Activated gamma-delta T cell treated with Interleukin-2 at 50 U/mL for 16 hours (primary cell): ENCODE measurements around the gene FHOD3.

Experiments used
- DNase-seq: peaks from one replicate; pipeline ENCODE4 v3.0.0-alpha.2; 2020

FHOD3 gene

DNA sequence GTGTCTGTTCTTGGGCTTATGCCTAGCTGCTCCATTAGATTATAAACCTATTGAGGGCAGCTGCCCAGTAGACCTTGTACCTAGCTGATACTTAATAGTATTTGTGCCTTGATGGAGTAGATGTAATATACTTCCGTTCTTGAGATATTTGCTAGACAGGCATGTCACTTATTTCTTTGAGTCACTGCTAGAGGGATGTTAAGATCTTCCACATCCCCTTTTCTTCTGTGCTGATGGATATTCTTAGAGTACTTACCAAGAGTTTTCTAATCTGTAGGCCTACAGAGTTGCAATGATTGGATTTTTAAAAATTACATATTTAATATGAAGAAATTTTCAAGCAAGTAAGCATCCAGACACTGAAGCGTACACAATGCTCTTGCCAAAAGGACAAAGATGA is 304.6 kb downstream of the FHOD3 start:
- DNase-seq: no peak

DNA sequence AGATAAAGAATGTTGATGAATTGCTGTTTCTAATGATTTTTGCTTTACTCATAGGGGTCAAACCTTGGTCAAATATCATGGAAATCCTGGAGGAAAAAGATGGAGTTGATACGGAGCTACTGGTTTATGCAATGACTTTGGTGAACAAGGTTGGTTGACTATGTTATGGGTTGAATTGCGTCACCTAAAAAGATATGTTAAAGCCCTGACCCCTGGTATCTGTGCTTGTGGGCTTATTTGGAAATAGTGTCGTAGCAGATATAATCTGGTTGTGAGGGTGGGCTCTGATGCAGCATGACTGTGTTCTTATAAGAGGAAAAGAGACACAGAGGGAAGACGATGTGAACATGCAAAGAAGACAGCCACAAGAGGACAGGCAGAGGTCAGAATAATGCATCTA is 305.1 kb downstream of the FHOD3 start:
- DNase-seq: no peak

DNA sequence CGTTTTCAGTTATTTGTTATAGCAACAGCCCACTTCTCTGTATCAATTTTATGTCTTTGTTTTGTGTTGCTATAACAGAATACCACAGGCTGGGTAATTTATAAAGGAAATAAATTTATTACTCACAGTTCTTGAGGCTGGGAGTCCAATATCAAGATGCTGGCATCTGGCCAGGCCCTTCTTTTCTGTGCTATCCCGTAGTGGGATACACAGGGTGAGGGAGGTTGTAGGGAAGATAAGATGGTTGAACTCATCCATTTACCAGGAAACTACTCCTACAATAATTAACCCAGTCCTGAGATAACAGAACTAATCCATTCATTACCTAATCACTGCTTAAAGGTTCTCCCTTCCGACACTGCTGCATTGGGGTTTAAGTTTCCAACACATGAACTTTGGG is 310.6 kb downstream of the FHOD3 start:
- no peak for DNase-seq

DNA sequence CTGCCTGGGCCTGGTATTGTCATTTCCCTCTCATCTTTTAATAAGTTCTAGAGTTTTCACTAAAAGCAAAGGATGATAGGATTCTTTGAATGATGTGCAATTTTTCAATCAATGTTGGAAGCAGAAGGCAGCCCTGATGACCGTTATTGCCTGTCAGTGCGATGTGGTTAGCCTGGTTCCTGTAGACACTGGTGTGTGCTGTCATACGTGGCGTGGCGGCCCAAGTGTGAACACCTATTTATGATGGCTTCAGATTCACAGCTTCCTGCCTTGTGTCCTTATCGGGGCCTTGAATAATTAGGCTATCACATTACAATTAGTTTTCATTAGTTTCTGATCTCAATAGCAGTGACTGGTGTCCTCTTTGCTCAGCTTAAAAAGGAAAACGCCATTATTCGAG is 312.7 kb downstream of the FHOD3 start:
- no peak for DNase-seq

DNA sequence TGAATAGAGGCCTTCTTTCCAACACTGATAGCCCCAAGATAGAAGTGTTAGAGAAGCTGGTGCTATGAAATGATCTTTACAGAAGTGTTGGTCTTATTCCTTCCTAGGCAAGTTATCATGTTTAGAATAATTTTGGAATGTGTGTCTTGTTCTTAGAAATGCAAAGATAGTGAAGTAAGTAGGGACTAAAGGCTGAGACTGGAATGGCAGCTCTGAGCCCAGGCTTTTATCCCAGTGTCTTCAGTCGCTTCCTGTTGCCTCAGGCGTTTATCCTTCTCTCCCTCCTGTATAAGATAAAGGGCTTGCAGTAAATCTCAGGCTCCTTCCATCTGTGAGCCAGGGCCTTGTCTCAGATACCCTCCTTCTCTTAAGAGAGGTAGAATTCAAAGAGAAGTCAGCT is 313.1 kb downstream of the FHOD3 start:
- no peak for DNase-seq

- DNase-seq: no peak
Measured at GRCh38 chr18:36613069-36613468, 315.6 kb downstream of the FHOD3 start.

DNA sequence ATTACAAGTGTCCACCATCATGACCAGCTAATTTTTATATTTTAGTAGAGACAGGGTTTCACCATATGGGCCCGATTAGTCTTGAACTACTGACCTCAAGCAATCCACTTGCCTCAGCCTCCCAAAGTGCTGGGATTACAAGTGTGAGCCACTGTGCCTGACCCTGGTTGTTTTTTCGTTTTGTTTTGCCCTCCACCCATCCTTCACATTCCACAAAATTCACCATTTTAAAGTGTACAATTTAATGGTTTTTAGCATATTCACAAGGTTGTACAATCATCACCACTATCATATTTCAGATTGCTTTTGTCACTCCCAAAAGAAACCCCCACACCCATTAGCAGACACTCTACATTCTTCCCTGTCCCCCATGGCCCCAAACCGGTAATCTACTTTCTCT is 316.3 kb downstream of the FHOD3 start:
- DNase-seq: no peak

DNA sequence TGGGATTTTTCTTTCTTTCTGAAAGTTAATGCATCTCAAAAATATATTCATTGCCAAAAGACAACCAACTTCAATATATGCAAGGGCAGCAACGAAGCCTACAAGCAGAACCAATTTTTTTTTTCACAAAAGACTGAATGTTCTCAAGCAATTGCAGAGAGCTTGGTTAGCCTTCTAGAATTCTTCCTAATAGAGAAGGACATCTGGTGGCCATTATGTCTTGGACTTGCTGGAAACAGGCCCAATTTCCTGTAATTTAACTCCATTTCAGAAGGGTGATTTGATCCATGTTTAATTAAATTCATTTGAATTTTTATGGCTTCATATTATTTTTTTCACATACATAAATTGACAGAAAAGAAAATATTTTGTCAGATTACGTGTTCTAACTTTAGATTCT is 323.3 kb downstream of the FHOD3 start:
- no peak for DNase-seq

DNA sequence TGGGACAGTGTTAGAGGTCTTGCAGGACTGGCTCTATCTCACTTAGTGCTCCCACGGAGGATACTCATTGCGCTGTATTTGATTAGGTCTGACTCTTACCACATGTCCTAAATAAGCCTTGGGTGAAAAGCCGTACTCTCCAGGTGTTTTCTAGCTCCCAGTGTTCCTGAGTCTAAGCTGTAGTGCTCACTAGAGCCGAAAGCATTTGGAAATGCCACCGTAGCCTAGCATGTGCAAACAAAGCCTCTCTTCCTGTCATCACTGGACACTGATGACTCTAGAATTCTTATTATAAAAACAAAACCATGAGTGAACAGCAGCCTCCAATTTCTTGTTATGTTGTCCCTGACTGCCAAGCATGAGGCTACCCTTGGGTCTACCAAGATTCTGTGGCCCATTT is 325.1 kb downstream of the FHOD3 start:
- DNase-seq: no peak

DNA sequence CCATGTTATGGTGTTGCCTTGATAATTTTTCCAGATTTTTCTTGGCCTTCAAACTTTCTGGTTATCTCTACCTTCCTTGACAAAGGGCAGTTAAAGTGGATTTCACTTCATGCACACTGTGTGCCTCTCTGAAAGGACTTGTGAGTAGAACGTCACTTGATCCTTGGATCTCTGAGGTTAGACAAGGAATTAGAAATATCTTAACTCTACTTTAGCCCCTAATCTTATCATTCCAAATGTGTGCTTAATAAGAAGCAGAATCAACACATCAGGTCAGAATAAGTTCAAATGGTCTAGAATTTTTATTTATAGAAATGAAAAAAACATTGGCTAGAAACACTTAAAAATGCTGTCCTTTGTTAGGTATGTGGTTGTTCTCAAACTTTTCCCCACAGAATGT is 325.6 kb downstream of the FHOD3 start:
- DNase-seq: no peak

DNA sequence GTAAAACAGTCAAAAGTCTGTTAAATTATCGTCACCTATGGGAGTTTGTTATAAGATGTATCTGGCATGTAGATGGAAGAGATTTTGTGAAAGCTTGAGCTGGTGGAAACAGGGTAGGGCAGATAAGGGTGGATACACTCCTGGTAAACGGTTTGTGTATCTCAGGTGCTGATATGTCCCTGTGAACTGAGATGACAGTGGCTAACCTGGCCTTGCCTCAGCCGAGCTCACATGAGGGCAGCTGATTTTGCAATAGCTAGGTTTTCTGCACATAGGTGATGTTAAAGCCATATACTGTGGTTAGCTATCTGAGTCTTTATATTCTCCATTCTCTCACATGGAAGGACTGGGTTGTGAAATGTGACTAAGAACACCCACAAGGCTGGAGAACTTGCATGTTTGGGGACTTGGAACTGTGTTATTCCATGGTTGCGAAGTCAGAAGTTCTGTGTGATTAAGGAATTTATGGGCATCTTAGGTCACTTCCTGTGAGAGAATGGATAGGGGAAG is 326.2 kb downstream of the FHOD3 start:
- DNase-seq: no peak

- DNase-seq: no peak
Measured at GRCh38 chr18:36624451-36625167, 327.1 kb downstream of the FHOD3 start.

GRCh38 chr18:36625386-36625785 is 327.9 kb downstream of the FHOD3 start:
- no peak for DNase-seq

DNA sequence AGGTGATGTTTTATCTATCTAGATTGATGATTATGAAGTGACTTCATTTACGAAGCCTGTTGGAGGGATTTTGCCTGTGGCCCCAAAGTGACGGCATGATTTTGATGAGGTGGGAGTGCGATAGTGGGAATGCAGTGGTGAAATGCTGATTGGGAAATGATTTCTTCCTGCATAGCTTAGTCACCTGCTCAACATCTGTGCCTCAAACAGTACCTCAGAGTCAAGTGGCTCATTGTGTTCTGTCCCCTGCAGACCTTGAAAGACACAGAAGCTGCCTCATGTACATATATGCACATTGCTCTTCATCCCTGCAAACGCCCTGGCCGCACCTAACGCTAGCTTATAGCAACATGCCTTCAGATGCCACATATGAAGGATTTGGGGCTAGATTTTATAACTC is 330.1 kb downstream of the FHOD3 start:
- DNase-seq: no peak

GRCh38 chr18:36628435-36629137 is 331.1 kb downstream of the FHOD3 start:
- DNase-seq: no peak

- no peak for DNase-seq
Measured at GRCh38 chr18:36629138-36629530, 331.6 kb downstream of the FHOD3 start.

DNA sequence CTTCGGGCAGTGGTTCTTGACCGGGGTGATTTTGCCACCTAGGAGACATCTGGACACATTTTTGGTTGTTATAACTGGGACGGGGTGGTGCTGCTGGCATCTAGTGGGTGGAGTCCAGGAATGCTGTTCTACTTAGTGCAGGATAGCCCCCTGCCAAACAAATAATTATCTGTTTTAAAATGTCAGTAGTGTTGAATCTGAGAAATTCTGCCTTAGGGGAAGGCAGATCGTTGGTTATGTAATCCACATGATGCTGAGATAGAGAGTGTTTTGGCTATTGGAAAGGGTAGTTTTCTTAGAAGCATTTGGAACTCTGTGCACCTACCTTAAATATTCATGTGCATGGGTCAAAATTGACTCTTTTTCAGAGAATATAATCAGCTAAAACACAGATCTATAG is 332.3 kb downstream of the FHOD3 start:
- DNase-seq: no peak

DNA sequence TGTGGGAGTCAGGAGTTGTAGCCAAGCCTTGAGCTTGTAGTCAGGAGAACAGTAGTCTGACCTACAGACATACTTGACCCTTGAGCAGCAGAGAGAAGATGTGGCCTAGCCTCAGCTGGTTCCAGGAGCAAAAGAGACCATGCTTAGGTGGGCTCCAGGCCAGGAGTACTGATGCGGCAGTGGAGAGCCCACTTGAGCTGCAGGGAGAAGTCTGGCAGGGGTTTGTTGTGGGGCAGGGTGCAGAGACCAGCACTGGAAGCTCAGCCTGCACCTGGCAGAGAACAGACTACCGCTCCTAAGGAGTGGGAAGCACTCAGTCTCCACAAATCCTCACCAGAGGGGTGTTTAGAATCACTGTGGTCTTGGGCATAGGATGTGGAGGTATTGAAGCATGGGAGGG is 333.4 kb downstream of the FHOD3 start:
- DNase-seq: no peak

GRCh38 chr18:36633961-36634412 is 336.5 kb downstream of the FHOD3 start:
- DNase-seq: no peak

DNA sequence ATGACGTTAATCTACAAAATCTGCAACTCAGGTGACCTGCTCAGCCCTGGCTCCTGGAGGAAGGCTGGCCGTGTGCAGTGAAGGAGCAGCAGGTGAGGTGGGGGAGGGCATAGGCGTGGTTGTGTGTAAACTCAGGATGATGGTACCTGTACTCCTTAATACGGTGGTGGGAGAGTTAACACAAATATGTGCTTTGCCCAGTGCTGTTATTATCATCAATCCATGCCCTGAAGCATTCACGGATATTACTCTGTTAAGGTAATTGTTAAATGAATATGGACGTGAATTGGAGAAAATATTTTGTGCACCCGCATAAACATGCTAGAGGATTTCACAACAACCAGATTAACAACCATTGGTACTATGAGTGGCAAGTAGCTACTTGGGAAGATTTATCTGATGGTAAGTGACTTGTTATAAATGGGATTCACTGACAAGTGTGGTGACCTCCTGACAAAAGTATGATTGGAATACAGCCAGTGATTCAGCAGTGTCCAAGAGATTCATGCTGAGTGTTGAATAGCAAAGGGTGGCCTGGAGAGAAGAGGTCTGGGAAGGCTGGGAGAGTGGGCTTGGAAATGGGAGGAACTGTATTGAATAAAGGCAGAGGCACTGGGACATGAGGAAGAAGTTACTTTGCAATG is 337.2 kb downstream of the FHOD3 start:
- no peak for DNase-seq

DNA sequence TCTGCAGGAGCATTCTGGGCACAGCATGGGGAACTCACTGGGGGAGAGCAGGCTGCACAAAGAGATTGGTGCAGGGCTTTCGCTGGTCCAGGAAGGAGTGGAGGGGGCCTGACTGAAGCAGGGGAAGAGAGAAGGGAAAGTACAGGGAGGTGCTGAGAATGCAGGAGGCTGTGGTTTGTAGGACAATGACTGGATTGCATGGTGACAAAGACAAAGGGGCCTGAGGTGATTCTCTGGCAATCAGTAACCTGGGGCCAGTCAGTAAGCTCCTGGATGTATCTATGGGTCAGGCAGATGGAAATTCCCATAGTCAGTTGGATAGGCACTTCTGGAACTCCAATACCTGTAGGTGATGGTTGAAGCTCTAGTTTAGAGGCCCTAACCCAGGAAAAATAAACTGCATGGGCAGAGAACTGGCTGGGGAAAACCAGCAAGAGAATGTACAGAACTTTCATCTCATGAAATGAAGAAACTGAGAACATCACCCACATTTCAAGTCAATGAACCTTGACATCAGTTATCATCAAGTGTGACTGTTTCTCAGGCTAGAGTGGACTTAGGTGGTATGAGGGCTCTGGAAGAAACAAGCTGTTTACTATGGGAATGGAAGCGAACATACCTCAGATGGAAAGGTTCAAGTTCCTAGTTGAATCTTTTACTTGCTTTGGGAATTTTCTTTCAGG is 338.0 kb downstream of the FHOD3 start:
- no peak for DNase-seq

- no peak for DNase-seq
Measured at GRCh38 chr18:36636237-36636817, 338.8 kb downstream of the FHOD3 start.

DNA sequence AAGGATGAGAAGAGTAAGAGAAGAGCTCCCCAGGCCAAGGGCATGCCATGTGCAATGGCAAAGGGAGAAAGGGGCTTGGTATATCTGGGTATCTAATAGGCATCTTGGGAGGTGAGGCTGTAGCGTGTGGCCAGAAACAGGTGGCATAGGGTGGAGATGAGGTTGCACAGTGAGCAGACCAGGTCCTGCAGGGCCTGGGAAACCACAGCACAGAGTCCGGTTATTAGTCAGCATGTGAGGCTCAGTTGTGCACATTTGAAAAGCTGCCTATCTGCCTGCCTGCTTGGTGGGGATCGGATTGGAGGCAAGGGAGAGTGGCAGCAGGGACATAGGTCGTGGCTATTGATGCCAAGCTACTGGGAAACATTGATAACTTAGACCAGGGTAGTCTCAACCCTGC is 340.7 kb downstream of the FHOD3 start:
- no peak for DNase-seq
